ENCODE results near the gene KIF17.

The KIF17 gene

DNA sequence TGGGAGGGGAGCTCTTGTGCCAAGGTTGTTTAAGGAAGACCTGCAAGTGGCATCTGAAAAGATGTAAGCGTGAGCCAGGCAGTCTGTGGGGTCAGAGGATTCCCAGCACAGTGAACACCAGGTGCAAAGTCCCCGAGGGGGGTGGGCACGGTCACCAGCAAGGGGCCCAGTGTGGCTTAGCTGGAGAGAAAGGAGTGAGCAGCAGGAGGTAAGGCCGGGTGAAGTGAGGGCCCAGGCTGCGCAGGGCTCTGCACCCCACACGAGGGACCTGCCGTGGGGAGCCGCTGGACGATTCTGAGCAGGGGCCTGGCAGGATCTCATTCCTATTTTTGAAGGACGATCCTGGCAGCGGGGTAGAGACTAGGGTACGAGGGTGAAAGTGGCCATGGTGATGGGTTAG lies 60.8 kb downstream of the KIF17 start:
- no peak for DNase-seq

DNA sequence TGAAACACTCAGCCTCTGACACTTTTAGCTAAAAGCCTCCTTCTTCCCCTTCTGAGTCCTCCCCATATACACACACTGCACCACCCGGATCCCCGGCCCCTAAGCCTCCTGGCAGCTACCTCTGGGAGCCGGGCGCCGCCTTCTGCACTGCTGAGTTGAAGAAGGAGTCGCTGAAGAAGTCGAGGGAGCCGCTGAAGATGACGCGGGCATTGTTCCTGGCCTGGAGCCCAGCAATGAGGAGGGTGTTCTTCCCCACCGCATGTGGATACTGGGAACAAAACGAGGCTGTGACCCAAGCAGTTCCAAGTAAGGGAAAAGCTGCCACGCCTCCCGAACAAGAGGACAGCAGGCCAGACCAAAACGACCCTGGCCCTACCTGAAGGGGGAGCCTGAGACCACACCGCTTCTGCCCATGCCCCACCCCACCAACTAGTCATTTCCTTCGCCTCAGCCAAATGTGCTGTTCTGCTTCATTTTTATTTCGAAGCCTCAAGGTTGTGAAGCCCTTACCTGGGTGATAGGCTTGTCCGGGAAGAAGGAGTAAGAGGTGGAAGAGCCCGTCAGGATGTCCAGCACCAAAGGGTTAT lies 63.6 kb downstream of the KIF17 start:
- no peak for DNase-seq

DNA sequence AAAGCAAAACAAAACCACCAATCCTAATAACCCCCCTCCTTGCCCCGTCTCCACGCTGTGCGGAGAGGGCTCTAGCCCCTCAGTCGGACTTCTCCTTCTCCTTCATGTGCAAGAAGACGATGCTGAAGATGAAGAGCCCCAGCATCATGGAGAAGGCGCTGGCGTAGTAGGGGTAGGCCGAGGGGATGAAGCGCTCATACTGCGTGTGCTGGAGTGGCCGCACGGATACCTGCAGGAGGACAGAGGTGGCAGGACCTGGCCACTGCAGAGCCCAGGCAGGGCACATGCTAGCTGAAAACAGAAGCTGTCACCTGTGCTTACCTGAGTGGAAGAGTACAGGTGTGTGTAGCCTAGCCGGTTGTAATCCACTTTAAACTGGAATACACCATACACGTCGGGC lies 65.5 kb downstream of the KIF17 start:
- DNase-seq: no peak

DNA sequence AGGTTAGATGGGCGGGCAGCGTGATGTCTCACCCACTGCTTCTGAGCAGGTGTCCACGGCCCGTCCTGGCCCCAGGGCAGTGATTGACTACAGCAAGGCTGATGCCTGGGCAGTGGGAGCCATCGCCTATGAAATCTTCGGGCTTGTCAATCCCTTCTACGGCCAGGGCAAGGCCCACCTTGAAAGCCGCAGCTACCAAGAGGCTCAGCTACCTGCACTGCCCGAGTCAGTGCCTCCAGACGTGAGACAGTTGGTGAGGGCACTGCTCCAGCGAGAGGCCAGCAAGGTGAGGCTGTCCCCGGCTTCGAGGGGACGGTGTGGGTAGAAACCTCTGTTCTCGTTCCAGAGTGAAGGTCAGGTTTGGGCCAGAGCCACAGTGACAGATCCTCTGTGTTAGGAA lies 68.9 kb downstream of the KIF17 start:
- no peak for DNase-seq

DNA sequence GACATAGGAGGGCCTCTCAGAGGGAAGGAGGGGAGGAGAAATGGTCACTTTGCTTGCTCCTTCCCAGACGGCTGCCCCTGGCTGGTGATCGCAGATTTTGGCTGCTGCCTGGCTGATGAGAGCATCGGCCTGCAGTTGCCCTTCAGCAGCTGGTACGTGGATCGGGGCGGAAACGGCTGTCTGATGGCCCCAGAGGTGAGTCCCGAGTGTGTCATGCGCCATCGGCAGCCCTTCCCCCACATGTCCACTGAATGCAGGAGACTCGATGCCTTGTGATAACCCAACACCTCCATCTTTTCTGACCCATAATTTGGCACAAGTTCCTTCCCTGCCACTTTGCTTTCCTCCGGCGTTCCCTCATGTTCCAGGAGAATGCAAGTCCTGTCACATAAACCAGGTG lies 69.4 kb downstream of the KIF17 start:
- no peak for DNase-seq

DNA sequence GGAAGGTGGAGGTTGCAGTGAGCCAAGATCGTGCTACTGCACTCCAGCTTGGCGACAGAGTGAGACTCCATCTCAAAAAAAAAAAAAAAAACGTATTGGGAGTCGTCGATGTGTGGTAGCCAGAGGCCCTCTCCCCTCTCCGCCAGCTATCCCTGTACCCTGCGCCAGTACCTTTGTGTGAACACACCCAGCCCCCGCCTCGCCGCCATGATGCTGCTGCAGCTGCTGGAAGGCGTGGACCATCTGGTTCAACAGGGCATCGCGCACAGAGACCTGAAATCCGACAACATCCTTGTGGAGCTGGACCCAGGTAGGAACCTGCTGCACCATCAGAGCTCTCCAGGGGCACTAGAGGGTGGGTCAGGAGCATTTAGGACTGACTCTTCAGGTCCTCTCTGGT lies 72.4 kb downstream of the KIF17 start:
- no peak for DNase-seq

DNA sequence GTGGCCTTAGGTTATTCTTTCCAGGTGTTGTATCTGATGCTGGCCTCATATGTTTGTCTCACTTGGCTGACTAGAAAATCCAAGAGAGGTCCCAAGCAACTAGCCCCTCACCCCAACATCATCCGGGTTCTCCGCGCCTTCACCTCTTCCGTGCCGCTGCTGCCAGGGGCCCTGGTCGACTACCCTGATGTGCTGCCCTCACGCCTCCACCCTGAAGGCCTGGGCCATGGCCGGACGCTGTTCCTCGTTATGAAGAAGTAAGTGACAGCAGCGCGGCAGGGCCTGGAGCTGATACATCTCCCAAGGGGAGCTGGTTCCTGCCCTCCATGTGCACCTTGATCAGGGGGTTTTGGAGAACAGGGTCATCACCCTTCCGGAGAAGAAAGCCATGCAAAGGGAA lies 73.4 kb downstream of the KIF17 start:
- no peak for DNase-seq

DNA sequence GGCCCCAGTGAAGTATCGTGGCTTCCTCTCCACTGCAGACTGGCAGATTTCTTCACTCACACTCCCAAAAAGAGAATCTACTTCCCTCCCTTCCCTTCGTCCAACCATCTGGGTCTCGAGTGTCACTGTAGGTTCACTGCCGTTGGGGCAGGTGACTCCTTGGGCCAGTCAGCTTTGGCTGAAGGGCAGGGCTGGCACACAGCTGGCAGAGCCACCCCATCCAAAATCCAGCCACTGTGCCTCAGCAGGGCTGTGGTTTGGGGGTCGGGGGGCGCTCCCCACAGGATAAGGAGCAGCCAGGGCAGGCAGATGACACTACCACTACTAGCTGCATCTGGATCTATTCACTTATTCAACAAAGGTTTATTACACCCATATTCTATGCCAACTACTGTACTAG lies 74.7 kb downstream of the KIF17 start:
- no peak for DNase-seq

DNA sequence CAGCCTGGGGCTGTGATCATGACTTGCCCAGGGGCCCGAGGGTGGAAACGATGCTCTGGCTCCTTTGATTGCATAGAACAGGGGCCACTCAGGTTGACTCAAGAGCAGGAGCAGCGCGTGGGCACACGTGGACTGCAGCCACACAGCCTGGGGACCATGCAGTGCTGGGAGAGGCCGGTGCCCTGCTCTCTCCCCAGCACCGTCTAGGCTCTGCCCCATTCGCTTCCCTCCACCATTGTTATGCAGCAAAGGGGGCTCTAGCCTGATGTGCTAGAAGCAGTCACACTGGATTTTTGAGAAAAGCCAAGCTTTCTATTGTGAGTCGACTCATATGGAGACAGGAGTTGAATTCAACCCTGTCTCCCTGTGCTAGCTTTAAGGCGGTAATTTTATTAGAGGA lies 75.8 kb downstream of the KIF17 start:
- DNase-seq: no peak

DNA sequence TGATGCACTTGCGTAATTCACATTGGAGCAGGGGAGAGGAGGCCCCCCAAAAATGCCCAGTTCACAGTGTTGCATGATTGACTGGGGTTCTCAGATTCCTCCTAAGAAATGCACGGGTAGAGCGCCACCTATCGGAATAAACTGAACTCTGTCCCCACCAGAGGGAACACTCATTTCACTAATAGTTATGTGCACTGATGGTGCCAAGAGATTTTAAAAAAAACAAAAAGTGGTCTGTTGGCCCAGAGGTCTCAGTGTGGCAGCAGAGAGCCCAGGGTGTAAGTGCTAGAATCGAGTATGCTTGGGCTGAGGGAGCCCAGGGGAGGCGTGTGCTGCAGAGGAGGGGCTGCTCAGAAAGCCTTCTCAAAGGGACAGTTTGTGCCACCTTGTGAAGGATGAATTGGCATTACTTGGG lies 77.6 kb downstream of the KIF17 start:
- DNase-seq: peak; percentile 20

DNA sequence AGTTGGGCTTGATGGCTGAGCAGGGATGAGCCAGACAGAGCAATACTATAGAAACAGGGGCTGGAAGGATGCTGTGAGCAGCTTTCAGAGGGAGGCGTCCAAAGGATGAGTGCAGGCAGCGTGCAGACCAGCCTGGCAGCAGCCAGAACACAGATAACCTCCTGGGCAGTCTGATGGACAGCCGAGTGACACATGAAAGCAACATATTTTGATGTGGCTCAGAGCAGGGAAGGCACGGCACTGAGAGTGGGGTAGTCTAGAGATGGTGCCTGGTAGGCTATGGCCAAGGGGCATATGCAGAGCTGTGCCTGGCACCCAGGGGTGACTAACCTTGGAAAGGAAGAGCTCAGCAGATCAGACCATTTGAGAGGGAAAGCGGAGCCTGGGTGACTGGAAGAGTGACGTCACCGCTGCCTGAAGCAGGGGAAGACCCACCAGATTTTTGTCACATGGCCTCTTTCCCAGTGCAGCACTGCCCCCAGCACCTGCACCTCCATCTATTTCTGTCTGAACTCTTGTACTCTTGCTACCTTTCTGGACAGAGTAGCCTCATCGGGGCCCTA lies 80.9 kb downstream of the KIF17 start:
- DNase-seq: no peak

DNA sequence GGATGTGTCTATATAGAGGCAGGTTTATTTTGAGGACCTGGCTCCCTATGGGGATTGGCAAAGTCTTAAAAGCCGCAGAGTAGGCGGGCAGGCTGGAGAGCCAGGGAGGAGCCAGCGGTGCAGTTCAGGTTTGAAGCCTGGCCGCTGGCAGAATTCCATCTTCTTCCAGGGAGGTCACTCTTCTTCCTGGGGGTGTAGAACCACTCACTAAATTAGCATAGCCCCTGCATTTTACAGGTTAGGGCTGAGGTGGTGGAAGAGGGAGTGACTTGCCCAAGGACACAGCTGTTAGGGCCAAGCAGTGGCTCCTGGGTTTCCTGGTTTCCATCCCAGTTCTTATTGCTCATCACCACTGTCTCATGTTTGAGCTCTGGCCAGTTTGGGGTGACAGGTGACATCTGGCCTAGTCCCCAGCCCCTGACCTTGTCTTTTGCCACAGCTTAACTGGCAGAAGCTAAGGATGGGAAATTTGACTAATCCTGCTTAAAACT lies 83.2 kb downstream of the KIF17 start:
- peak; percentile 16 for DNase-seq

DNA sequence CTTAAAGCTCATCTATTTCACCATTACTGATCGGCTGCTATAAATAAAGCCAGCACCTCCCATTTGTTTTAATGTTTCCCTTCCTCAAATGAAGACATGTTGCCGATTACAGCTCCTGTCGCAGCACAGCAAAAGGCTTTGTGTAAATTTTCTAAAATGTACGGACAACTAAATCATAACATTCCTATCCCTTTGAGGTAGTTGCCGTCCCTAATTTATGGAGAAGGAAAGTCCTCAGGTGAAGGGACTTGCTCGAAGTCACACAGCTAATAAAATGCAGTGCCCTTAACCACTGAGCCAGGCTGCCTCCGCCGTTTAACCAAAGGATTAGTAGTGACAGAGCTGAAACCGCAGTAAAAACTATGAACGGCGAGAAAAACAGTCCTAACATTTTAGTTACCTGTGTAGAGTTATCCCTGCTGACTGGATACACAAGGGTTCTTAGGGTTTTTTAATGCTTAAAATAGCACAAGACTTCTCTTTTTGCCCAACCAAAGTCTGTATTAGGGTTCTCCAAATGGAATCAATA lies 83.7 kb downstream of the KIF17 start:
- no peak for DNase-seq

DNA sequence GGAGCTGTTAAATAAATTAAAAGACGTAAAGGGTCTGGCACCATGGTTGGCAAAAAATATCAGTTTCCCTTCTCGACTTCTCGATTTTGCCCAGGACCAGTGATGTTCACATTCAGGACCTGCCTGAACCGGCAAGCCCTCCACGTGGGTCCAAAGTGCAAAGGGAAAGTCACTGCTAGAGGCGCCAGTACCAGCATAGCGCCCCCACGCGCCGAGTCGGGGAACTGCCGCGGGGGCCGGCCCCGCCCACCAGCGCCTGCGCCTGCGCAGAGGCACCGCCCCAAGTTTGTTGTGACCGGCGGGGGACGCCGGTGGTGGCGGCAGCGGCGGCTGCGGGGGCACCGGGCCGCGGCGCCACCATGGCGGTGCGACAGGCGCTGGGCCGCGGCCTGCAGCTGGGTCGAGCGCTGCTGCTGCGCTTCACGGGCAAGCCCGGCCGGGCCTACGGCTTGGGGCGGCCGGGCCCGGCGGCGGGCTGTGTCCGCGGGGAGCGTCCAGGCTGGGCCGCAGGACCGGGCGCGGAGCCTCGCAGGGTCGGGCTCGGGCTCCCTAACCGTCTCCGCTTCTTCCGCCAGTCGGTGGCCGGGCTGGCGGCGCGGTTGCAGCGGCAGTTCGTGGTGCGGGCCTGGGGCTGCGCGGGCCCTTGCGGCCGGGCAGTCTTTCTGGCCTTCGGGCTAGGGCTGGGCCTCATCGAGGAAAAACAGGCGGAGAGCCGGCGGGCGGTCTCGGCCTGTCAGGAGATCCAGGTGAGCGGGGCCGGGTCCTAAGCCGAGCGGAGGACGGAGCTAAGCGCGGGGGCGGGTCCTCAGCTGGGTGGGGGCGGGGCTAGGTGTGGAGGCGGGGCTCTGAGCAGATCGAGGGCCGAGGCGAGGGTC lies 84.4 kb downstream of the KIF17 start, which contains the start of gene PINK1:
Gene PINK1, plus strand, starts transcription at position 269 of the 875 bp plus-strand sequence. Its CDS starts 91 bp downstream, at position 360.
- DNase-seq: peak; percentile 48

DNA sequence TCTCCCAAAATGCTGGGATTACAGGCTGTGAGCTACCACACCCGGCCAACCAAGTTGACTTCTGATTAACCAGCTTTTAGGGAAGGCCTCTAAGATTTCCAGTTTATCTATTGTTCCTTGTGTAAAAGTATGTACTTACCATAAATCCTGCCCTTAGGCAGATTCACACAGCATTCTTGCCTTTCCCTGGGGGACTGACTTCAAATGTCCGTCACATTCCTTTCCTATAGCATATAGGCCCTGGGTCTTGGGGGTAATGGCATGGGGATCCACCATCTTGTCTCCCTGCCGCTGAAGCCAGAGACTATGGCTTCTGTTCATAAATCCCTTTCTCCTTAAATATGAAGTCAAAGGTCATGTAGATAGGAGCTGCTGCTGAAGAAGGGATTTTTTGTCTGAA lies 85.4 kb downstream of the KIF17 start:
- DNase-seq: no peak

DNA sequence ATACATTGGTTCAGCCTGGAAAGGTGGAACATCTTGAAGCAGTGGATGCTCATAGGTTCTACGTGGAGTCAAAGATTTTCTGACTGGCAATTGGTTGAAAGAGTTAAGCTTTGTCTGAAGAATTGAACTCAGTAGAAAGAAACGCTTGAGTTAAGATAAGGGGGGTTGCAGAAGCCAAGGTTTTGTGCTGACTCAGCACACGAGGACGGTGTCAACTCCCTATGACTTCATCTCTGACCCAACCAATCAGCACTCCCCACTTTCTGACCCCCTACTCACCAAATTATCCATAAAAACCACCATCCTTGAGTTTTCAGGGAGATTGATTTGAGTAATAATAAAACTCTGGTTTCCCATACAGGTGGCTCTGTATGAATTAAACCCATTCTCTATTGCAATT lies 87.1 kb downstream of the KIF17 start:
- DNase-seq: no peak

DNA sequence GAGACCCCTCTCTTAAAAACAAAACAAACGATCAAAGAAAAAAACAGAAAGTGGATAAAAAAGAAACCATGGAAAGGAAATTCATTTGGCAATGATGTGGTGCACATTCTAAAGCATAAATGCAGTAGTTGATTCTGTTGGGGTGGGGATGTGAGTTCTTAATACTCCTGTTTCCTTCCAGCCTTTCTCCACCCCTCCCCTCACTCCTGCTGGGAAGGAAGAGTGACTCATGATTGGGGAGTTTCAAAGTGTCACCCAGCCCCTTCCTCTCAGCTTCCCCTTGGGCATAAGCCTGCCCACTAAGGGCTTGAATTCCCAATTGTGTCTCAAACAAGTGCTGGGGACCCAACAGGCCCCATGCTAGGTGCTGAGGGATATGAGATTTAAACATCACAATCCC lies 91.3 kb downstream of the KIF17 start:
- DNase-seq: no peak

DNA sequence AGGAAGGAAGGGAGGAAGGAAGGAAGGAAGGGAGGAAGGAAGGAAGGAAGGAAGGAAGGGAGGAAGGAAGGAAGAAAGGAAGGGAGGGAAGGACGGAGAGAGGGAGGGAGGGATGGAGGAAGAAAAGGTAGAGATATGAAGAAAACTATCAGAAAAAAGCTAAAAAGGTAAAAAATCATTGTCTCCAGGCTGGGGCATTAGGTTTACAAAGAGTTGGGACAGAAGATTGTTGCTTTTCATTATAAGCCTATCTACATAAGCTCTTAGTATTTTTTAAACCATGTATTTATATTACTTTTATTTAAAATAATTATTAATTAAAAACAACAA lies 91.7 kb downstream of the KIF17 start:
- DNase-seq: no peak

DNA sequence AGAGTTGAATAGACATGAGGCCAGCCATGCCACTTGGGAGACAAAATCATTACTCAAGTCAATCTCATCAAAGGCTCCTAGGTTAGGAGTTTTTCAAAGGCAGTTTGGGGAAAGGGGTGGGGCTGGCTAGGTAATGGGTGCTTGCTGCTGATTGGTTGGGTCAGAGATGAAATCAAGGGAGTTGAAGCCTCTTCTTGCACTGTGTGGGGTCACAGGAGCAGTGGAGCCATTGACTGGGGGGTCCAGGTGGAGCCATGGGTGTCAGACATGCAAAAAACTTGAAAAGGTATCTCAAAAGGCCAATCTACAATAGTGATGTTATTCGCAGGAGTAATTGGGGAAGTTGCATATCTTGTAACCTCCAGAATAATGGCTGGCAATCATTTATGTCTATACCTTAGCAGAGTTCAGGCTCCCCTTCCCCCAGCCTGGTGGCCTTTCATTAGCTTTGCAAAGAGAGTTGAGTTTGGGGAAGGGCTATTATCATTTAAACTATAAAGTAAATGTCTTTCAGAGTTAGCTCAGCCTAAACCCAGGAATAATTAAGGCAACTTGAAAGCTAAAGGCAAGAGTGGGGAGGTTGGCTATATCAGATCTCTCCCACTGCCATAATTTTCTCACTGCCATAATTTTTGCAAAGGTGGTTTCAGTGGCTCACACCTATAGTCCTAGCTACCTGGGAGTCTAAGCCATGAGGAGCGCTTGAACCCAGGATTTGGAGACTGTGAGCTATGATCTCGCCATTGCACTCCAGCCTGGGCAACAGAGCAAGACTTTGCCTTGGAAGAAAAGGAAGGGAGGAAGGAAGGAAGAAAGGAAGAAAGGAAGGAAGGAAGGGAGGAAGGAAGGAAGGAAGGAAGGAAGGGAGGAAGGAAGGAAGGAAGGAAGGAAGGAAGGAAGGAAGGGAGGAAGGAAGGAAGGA lies 92.4 kb downstream of the KIF17 start:
- no peak for DNase-seq

DNA sequence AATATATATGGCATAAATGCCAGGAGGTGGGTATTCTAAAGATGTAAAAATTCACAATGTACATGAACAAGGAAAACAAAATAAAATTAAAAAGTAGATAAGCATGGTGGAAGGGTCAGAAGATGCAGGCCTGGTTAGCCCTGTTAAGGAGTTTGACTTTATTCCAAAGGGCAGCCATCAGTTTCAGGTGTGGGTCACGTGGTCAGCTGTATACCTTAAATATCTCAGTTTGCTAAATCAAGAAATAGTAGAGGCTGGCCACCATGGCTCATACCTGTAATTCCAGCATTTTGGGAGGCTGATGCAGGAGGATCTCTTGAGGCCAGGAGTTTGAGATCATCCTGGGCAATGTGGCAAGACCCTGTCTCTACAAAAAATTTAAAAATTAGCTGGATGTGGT lies 93.1 kb downstream of the KIF17 start:
- DNase-seq: no peak

DNA sequence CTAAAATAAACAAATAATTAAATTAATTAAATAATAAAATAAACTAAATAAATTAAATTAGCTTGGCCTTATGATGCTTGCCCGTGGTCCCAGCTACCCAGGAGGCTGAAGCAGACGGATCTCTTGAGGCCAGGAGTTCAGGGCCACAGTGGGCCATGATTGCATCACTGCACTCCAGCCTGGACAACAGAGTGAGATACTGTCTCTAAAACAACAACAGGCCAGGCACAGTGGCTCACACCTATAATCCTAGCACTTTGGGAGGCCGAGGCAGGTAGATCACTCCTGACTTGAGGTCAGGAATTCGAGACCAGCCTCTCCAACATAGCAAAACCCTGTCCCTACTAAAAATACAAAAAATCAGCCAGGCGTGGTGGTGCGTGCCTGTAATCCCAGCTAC lies 96.8 kb downstream of the KIF17 start:
- DNase-seq: no peak

DNA sequence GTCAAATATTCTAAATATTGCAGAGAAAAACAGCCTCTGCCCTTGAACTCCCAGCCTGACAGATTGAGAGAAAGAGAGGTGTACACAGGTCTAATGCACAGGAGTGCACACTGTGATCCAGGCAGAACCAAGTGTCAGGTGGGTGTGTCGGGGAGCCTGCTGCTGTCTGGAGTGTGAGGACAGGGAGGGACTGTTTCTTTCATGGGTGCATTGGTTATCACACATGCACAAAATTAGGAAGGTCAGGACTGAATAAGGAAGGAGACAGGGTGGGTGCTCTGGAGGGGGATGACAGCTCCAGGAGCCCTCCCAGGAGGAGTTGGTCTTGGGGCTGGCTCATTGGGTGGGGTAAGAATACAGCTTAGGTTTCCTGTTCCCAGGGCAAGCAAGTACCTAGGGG lies 97.8 kb downstream of the KIF17 start:
- no peak for DNase-seq

DNA sequence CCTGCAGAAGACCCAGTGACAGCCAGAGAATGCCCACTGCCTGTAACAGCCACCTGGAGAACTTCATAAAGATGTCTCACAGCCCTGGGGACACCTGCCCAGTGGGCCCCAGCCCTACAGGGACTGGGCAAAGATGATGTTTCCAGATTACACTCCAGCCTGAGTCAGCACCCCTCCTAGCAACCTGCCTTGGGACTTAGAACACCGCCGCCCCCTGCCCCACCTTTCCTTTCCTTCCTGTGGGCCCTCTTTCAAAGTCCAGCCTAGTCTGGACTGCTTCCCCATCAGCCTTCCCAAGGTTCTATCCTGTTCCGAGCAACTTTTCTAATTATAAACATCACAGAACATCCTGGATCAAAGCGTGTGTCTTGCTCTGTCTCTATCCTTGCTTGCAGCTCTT lies 99.3 kb downstream of the KIF17 start:
- no peak for DNase-seq
